ENCODE measurements around the gene OTOG. TPM values are rescaled to one million over a fixed set of nuclear protein-coding genes. Genes with fewer than 3 reads are reported as not detected.

Gene OTOG
- total RNA-seq, 1 donor from 2014 or later, result 1.5 TPM

- Mint-ChIP-seq H3K9me3 (ENCODE audit: low read depth) (no peaks in the 10 kb centered on the region), H3K4me3 (ENCODE audit: low read depth) (no peak overlapping the region), H3K36me3 (ENCODE audit: insufficient read depth) (no peaks in the 10 kb centered on the region), H3K27me3 (peaks cover 35% of the 10 kb centered on the region), H3K27ac (no peak overlapping the region), H3K4me1 (ENCODE audit: low read depth) (no peaks in the 10 kb centered on the region)
- no peak for DNase-seq (ENCODE audit: low spot score, unreplicated experiment)
- no peak for TF ChIP-seq CTCF (IDR thresholded peaks at IDR 0.05; ENCODE audit: unreplicated experiment)
Measured at GRCh38 chr11:17508306-17508705, 38.8 kb upstream of the OTOG start.

GRCh38 chr11:17508791-17509190, 38.3 kb upstream of the OTOG start:
- TF ChIP-seq CTCF (IDR thresholded peaks at IDR 0.05; ENCODE audit: unreplicated experiment), result no peak
- DNase-seq (ENCODE audit: low spot score, unreplicated experiment), result no peak
- H3K27me3 Mint-ChIP-seq, result peaks cover 38% of the 10 kb centered on the region
- no peak overlapping the region for H3K27ac Mint-ChIP-seq
- no peaks in the 10 kb centered on the region for H3K4me1 Mint-ChIP-seq (ENCODE audit: low read depth)
- no peaks in the 10 kb centered on the region for H3K36me3 Mint-ChIP-seq (ENCODE audit: insufficient read depth)
- H3K4me3 Mint-ChIP-seq (ENCODE audit: low read depth), result no peak overlapping the region
- H3K9me3 Mint-ChIP-seq (ENCODE audit: low read depth), result no peaks in the 10 kb centered on the region

GRCh38 chr11:17510507-17511206, 36.4 kb upstream of the OTOG start:
- Mint-ChIP-seq H3K27me3 (peaks cover 32% of the 10 kb centered on the region), H3K4me1 (ENCODE audit: low read depth) (no peaks in the 10 kb centered on the region), H3K27ac (no peak overlapping the region), H3K36me3 (ENCODE audit: insufficient read depth) (no peaks in the 10 kb centered on the region), H3K9me3 (ENCODE audit: low read depth) (no peaks in the 10 kb centered on the region), H3K4me3 (ENCODE audit: low read depth) (no peak overlapping the region)
- TF ChIP-seq CTCF (IDR thresholded peaks at IDR 0.05; ENCODE audit: unreplicated experiment), result no peak
- no peak for DNase-seq (ENCODE audit: low spot score, unreplicated experiment)

- Mint-ChIP-seq H3K27me3 (peaks cover 34% of the 10 kb centered on the region), H3K27ac (no peak overlapping the region)
Measured at GRCh38 chr11:17511571-17511970, 35.5 kb upstream of the OTOG start.

GRCh38 chr11:17512101-17512500, 35.0 kb upstream of the OTOG start:
- H3K36me3 Mint-ChIP-seq (ENCODE audit: insufficient read depth), result peaks cover 2% of the 10 kb centered on the region
- no peak overlapping the region for H3K27ac Mint-ChIP-seq
- no peak for TF ChIP-seq CTCF (IDR thresholded peaks at IDR 0.05; ENCODE audit: unreplicated experiment)
- no peaks in the 10 kb centered on the region for H3K9me3 Mint-ChIP-seq (ENCODE audit: low read depth)
- DNase-seq (ENCODE audit: low spot score, unreplicated experiment), result no peak
- no peaks in the 10 kb centered on the region for H3K4me1 Mint-ChIP-seq (ENCODE audit: low read depth)
- H3K27me3 Mint-ChIP-seq, result peaks cover 32% of the 10 kb centered on the region
- no peak overlapping the region for H3K4me3 Mint-ChIP-seq (ENCODE audit: low read depth)

More at GRCh38 chr11:17511571-17511970, 35.5 kb upstream of the OTOG start:
- Mint-ChIP-seq H3K4me1 (ENCODE audit: low read depth) (no peaks in the 10 kb centered on the region), H3K36me3 (ENCODE audit: insufficient read depth) (peaks cover 2% of the 10 kb centered on the region), H3K4me3 (ENCODE audit: low read depth) (no peak overlapping the region), H3K9me3 (ENCODE audit: low read depth) (no peaks in the 10 kb centered on the region)
- no peak for DNase-seq (ENCODE audit: low spot score, unreplicated experiment)
- no peak for TF ChIP-seq CTCF (IDR thresholded peaks at IDR 0.05; ENCODE audit: unreplicated experiment)

Measured in progenitor cell of endocrine pancreas (in vitro differentiated cells).